GM18870 (cell line): ENCODE results near the gene DNAH14.

Experiments used
- ATAC-seq: cut with Tn5 transposase; IDR thresholded peaks from one replicate; pipeline ENCODE4 v1.9.1; 2021; ENCODE audit warnings: moderate library complexity; ENCODE audit not compliant: unreplicated experiment

Gene DNAH14

GRCh38 chr1:225388372-225388771 lies 458.9 kb downstream of the DNAH14 start:
- ATAC-seq = no peak

- ATAC-seq = no peak
Observed at GRCh38 chr1:225389843-225390242, 460.4 kb downstream of the DNAH14 start.

GRCh38 chr1:225396357-225396756 lies 466.9 kb downstream of the DNAH14 start:
- ATAC-seq = no peak

- no peak for ATAC-seq
Observed at GRCh38 chr1:225400968-225401367, 471.5 kb downstream of the DNAH14 start.

GRCh38 chr1:225406976-225407725 lies 477.7 kb downstream of the DNAH14 start:
- no peak for ATAC-seq

GRCh38 chr1:225407755-225408154 lies 478.3 kb downstream of the DNAH14 start:
- no peak for ATAC-seq

GRCh38 chr1:225408249-225408648 lies 478.8 kb downstream of the DNAH14 start:
- no peak for ATAC-seq

- no peak for ATAC-seq
Observed at GRCh38 chr1:225409051-225409450, 479.6 kb downstream of the DNAH14 start.

GRCh38 chr1:225410036-225410435 lies 480.6 kb downstream of the DNAH14 start:
- ATAC-seq = no peak

GRCh38 chr1:225412321-225412720 lies 482.8 kb downstream of the DNAH14 start:
- no peak for ATAC-seq

GRCh38 chr1:225412803-225413351 lies 483.4 kb downstream of the DNAH14 start:
- ATAC-seq = no peak

- no peak for ATAC-seq
Observed at GRCh38 chr1:225413708-225414375, 484.4 kb downstream of the DNAH14 start.

GRCh38 chr1:225415307-225415706 lies 485.8 kb downstream of the DNAH14 start:
- no peak for ATAC-seq

GRCh38 chr1:225415967-225416745 lies 486.7 kb downstream of the DNAH14 start:
- ATAC-seq = no peak

- ATAC-seq = no peak
Observed at GRCh38 chr1:225418059-225418458, 488.6 kb downstream of the DNAH14 start.

GRCh38 chr1:225418598-225418997 lies 489.1 kb downstream of the DNAH14 start:
- ATAC-seq = no peak

- no peak for ATAC-seq
Observed at GRCh38 chr1:225422031-225422605, 492.6 kb downstream of the DNAH14 start.

- ATAC-seq = no peak
Observed at GRCh38 chr1:225422795-225423517, 493.5 kb downstream of the DNAH14 start.

- ATAC-seq = no peak
Observed at GRCh38 chr1:225423518-225423855, 494.0 kb downstream of the DNAH14 start.

- ATAC-seq = no peak
Observed at GRCh38 chr1:225424562-225425200, 495.2 kb downstream of the DNAH14 start.
